Neural progenitor cell (in vitro differentiated cells): ENCODE results near the gene ALPL. TPM values are rescaled to one million over a fixed set of nuclear protein-coding genes. Genes with fewer than 3 reads are reported as not detected.
A peak's percentile ranks its signal among the peaks of the same experiment; 100 is the strongest.

ENCODE experiments used
- DNase-seq: peaks from one replicate; pipeline ENCODE4 v3.0.0-alpha.2; 2016; ENCODE audit warnings: low spot score
- H2AFZ ChIP-seq: fragments of 200-600 bp; sonication (generic); replicated peaks from 2 replicates; pipeline ENCODE4 v1.6.1; 2016; ENCODE audit warnings: antibody characterized with exemption
- H3F3A ChIP-seq: fragments of 200-600 bp; sonication (generic); 2 replicates; pipeline ENCODE4 v1.6.1; 2016; ENCODE audit warnings: antibody characterized with exemption, low read depth
- H3K27ac ChIP-seq: fragments of 200-600 bp; sonication (generic); 2 replicates; pipeline ENCODE4 v1.5.1; 2016; ENCODE audit warnings: mild to moderate bottlenecking
- H3K27me3 ChIP-seq: fragments of 200-600 bp; sonication (generic); 2 replicates; pipeline ENCODE4 v1.6.1; 2016; ENCODE audit warnings: mild to moderate bottlenecking, moderate library complexity
- H3K36me3 ChIP-seq: fragments of 200-600 bp; sonication (generic); 2 replicates; pipeline ENCODE4 v1.5.1; 2016
- H3K4me1 ChIP-seq: fragments of 200-600 bp; sonication (generic); 2 replicates; pipeline ENCODE4 v1.6.1; 2016; ENCODE audit warnings: mixed run types
- H3K4me2 ChIP-seq: fragments of 200-600 bp; sonication (generic); 2 replicates; pipeline ENCODE4 v1.6.1; 2016
- H3K4me3 ChIP-seq: fragments of 200-600 bp; sonication (generic); 2 replicates; pipeline ENCODE4 v1.5.1; 2016
- H3K79me2 ChIP-seq: fragments of 200-600 bp; sonication (generic); 2 replicates; pipeline ENCODE4 v1.6.1; 2016; ENCODE audit warnings: low read depth
- H3K9ac ChIP-seq: fragments of 200-600 bp; sonication (generic); 2 replicates; pipeline ENCODE4 v1.6.1; 2016
- H3K9me3 ChIP-seq: fragments of 200-600 bp; sonication (generic); 2 replicates; pipeline ENCODE4 v1.5.1; 2016; ENCODE audit warnings: low read depth
- H4K20me1 ChIP-seq: fragments of 200-600 bp; sonication (generic); 2 replicates; pipeline ENCODE4 v1.6.1; 2016; ENCODE audit warnings: low read depth
- H3K27ac Mint-ChIP-seq: 3 replicates; pipeline ENCODE4 v1.8.0; 2021; ENCODE audit warnings: mixed read lengths
- H3K27me3 Mint-ChIP-seq: 2 replicates; pipeline ENCODE4 v1.8.0; 2022; ENCODE audit warnings: low read depth, mild to moderate bottlenecking, inconsistent platforms, moderate library complexity, mixed read lengths; ENCODE audit not compliant: insufficient read depth
- H3K36me3 Mint-ChIP-seq: 3 replicates; pipeline ENCODE4 v1.8.0; 2021; ENCODE audit warnings: mixed read lengths
- H3K4me1 Mint-ChIP-seq: 3 replicates; pipeline ENCODE4 v1.8.0; 2021; ENCODE audit warnings: mixed read lengths
- H3K4me3 Mint-ChIP-seq: 3 replicates; pipeline ENCODE4 v1.8.0; 2021; ENCODE audit warnings: mild to moderate bottlenecking, moderate library complexity, mixed read lengths
- H3K9me3 Mint-ChIP-seq: 3 replicates; pipeline ENCODE4 v1.8.0; 2020; ENCODE audit warnings: mixed read lengths
- EZH2 ChIP-seq: fragments of 200-600 bp; sonication (generic); IDR thresholded peaks from 2 replicates; pipeline ENCODE4 v1.6.1; 2017; ENCODE audit warnings: antibody characterized with exemption, mild to moderate bottlenecking, moderate library complexity
- EZH2phosphoT487 ChIP-seq: fragments of 200-600 bp; sonication (generic); IDR thresholded peaks from 2 replicates; pipeline ENCODE4 v1.6.1; 2017; ENCODE audit warnings: antibody characterized with exemption
- total RNA-seq: library from RNA; depleted of rRNA; stranded (reverse); fragments of >200 nt; gene quantifications from 2 replicates; pipeline ENCODE4 v1.2.3, GENCODE V29; 2015; ENCODE audit warnings: low replicate concordance
- TF ChIP-seq, protein P1 (sequence below): fragments of 200-600 bp; sonication (generic); IDR thresholded peaks from 2 replicates; pipeline ENCODE4 v1.5.1; 2017; ENCODE audit warnings: antibody characterized with exemption, mild to moderate bottlenecking

Gene ALPL
- total RNA-seq, 1 donor from 2014 or later, result 51.3 TPM

DNA sequence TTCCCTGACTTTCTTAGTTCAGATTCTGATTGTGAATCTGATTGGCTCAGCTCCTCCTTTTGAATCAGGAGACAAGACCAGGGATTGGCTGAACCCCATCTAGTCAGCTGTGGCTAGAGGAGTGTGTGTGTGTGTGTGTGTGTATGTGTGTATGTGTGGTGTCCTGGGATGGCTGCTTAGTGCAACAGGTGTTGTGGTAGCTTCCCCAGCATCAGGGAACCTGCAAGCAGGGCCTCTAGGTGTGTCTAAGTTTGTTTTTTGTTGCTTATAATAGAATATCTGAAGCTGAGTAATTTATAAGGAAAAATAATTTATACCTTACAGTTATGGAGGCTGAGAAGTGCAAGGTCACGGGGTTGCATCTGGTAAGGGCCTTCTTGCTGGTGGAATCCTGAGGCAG lies 13.2 kb upstream of the ALPL start:
- Histone ChIP-seq H3K36me3 (no peaks in the 10 kb centered on the region), H3K4me3 (no peak overlapping the region), H3K4me1 (peaks cover 4% of the 10 kb centered on the region), H3K79me2 (no peaks in the 10 kb centered on the region), H3K9ac (no peak overlapping the region), H3F3A (peaks cover 6% of the 10 kb centered on the region), H3K27me3 (no peaks in the 10 kb centered on the region), H4K20me1 (no peaks in the 10 kb centered on the region), H3K27ac (no peak overlapping the region), H2AFZ (no peak overlapping the region), H3K4me2 (no peak overlapping the region), H3K9me3 (no peaks in the 10 kb centered on the region)
- no peak for DNase-seq
- Mint-ChIP-seq H3K4me1 (peaks cover 16% of the 10 kb centered on the region), H3K4me3 (peak overlapping the region; percentile 37), H3K27ac (no peak overlapping the region), H3K9me3 (peaks cover 3% of the 10 kb centered on the region), H3K27me3 (peaks cover 9% of the 10 kb centered on the region), H3K36me3 (no peaks in the 10 kb centered on the region)
- TF ChIP-seq EZH2phosphoT487 (no peak), EZH2 (no peak)
- TF ChIP-seq, protein P1, sequence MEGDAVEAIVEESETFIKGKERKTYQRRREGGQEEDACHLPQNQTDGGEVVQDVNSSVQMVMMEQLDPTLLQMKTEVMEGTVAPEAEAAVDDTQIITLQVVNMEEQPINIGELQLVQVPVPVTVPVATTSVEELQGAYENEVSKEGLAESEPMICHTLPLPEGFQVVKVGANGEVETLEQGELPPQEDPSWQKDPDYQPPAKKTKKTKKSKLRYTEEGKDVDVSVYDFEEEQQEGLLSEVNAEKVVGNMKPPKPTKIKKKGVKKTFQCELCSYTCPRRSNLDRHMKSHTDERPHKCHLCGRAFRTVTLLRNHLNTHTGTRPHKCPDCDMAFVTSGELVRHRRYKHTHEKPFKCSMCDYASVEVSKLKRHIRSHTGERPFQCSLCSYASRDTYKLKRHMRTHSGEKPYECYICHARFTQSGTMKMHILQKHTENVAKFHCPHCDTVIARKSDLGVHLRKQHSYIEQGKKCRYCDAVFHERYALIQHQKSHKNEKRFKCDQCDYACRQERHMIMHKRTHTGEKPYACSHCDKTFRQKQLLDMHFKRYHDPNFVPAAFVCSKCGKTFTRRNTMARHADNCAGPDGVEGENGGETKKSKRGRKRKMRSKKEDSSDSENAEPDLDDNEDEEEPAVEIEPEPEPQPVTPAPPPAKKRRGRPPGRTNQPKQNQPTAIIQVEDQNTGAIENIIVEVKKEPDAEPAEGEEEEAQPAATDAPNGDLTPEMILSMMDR, result no peak

DNA sequence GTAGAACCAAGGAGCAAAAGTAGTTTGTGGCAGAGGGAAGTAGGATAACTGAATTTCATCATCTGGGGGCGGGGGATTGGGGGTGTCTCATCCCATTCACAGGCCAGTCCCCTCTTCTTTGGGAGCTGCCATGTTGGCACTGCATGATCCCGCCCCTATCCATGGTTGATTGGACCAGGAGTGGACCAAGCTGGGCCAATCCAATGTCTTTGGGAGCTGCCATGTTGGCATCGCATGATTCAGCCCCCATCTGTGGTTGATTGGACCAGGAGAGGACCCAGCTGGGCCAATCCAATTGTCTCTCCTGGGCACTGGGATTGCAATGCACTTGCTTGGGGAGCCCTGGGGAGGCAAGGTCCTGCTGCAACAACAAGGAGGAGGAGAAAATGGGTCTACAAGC lies 12.3 kb upstream of the ALPL start:
- H3K79me2 ChIP-seq, result no peaks in the 10 kb centered on the region
- H3K9me3 ChIP-seq, result no peaks in the 10 kb centered on the region
- H3K4me1 ChIP-seq, result peaks cover 4% of the 10 kb centered on the region
- H2AFZ ChIP-seq, result no peak overlapping the region
- Mint-ChIP-seq H3K4me3 (no peak overlapping the region), H3K36me3 (no peaks in the 10 kb centered on the region), H3K27ac (no peak overlapping the region), H3K4me1 (peaks cover 16% of the 10 kb centered on the region), H3K9me3 (peaks cover 3% of the 10 kb centered on the region), H3K27me3 (peaks cover 7% of the 10 kb centered on the region)
- no peak overlapping the region for H3K9ac ChIP-seq
- no peak overlapping the region for H3K4me2 ChIP-seq
- no peak for DNase-seq
- no peak for TF ChIP-seq EZH2
- H3K4me3 ChIP-seq, result no peak overlapping the region
- no peaks in the 10 kb centered on the region for H3K27me3 ChIP-seq
- H4K20me1 ChIP-seq, result no peaks in the 10 kb centered on the region
- no peak overlapping the region for H3K27ac ChIP-seq
- H3F3A ChIP-seq, result peaks cover 6% of the 10 kb centered on the region
- no peaks in the 10 kb centered on the region for H3K36me3 ChIP-seq

DNA sequence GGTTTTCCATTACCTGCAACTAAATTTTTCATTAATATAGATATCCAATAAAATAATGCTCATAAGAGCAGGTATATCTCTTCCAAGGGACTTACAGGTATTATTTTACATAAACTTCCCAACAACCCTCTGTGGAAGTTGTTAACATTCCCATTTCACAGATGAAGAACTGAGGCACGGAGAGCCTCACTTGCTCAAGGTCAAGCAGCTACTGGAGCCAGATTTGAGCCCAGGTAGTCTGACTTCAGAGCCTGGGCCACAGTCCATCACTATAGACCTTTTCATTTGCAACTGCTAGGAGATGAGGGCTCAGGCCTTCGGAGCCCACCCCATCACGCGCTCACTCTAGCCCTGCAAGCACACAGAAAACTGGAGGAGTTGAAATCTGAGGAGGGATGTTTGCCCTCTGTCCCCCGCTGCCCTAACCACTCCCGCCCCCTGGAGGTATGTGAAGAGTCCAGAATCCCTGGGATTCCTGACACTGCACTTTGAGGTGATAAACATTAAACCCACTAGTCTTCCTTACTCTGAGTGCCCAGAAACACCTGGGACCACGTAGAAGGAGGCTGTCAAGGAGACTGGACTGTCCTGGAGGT lies 11.7 kb upstream of the ALPL start:
- DNase-seq, result peak; percentile 72
- H3K9me3 Mint-ChIP-seq, result peaks cover 3% of the 10 kb centered on the region
- H3K4me3 Mint-ChIP-seq, result no peak overlapping the region
- TF ChIP-seq EZH2phosphoT487 (no peak), EZH2 (no peak)
- TF ChIP-seq, protein P1, result peak; percentile 39
- Histone ChIP-seq H4K20me1 (no peaks in the 10 kb centered on the region), H3K27me3 (no peaks in the 10 kb centered on the region), H3K9ac (no peak overlapping the region), H3K36me3 (no peaks in the 10 kb centered on the region), H3F3A (no peaks in the 10 kb centered on the region), H3K27ac (no peak overlapping the region), H3K4me1 (peaks cover 4% of the 10 kb centered on the region), H3K79me2 (no peaks in the 10 kb centered on the region), H3K9me3 (no peaks in the 10 kb centered on the region), H3K4me2 (no peak overlapping the region), H3K4me3 (no peak overlapping the region), H2AFZ (no peak overlapping the region)
- H3K36me3 Mint-ChIP-seq, result no peaks in the 10 kb centered on the region
- H3K27ac Mint-ChIP-seq, result no peak overlapping the region
- H3K4me1 Mint-ChIP-seq, result peaks cover 12% of the 10 kb centered on the region
- H3K27me3 Mint-ChIP-seq, result peaks cover 7% of the 10 kb centered on the region

DNA sequence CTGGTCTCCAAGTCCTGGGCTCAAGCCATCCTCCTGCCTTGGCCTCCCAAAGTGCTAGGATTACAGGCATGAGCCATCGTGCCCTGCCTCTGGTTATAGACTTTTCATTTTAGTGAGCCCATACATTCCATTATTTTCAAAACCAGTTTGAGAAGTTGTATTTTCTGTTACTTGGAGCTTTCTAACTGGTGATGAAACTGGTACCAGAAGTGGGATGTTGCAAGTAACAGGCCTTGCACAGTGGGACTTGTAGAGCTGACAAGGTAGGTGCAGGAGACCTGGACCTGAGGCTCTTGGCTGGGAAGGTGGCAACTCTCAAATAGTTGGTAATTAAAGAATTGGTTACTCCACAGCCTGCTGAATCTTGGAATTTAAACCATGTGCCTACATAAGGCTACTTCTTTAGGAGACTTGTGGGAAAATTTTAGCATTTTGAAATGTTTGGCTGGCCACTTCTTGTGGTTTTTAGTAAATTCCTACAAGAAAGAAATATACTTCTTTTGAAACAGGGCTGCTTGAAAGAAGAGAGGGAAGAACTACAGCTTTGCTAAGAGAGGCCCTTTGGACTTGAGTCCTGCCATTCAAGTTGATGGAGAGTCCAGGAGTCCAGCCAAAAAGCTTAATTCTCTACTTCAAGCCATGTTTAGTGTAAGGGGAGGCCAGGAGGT lies 9.8 kb upstream of the ALPL start:
- no peaks in the 10 kb centered on the region for H3K9me3 ChIP-seq
- Mint-ChIP-seq H3K9me3 (peaks cover 3% of the 10 kb centered on the region), H3K27me3 (peaks cover 4% of the 10 kb centered on the region), H3K4me3 (no peak overlapping the region), H3K36me3 (no peaks in the 10 kb centered on the region), H3K4me1 (peaks cover 16% of the 10 kb centered on the region), H3K27ac (no peak overlapping the region)
- peaks cover 6% of the 10 kb centered on the region for H3F3A ChIP-seq
- H3K79me2 ChIP-seq, result no peaks in the 10 kb centered on the region
- H3K27me3 ChIP-seq, result no peaks in the 10 kb centered on the region
- H3K4me2 ChIP-seq, result no peak overlapping the region
- H3K4me3 ChIP-seq, result no peak overlapping the region
- no peak overlapping the region for H3K9ac ChIP-seq
- DNase-seq, result no peak
- H3K4me1 ChIP-seq, result peaks cover 11% of the 10 kb centered on the region
- no peaks in the 10 kb centered on the region for H3K36me3 ChIP-seq
- H4K20me1 ChIP-seq, result no peaks in the 10 kb centered on the region
- no peak overlapping the region for H2AFZ ChIP-seq
- no peak overlapping the region for H3K27ac ChIP-seq
- TF ChIP-seq, protein P1, result no peak
- TF ChIP-seq EZH2 (no peak), EZH2phosphoT487 (no peak)
